ENCODE data around the gene EFHD2. TPM values are rescaled to one million over a fixed set of nuclear protein-coding genes. Genes with fewer than 3 reads are reported as not detected.

Gene EFHD2
- total and polyA plus RNA-seq, 2 of the 8 experiments (the other 6 are each of a cell fraction or from before 2014, with no cell fraction given) = 24.4 to 25.1 TPM

DNA sequence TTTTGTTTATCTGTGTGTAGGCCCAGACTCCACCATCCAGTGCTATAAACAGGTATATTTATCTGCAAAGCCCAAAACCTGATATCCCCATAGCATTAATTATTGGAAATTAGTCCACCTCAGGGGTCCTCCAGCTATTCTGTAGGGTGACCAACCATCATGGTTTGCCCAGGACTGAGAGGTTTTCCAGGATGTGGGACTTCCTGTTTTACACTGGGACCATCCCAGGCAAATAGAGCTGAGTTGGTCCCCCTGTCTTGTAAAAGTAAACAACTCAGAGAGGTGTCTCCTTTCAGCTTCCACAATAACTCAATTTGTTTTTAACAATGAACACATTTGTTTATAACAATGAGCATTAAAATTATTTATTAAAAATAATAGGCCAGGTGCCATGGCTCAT is 58.5 kb downstream of the EFHD2 start:
- Histone ChIP-seq H2BK12ac (ENCODE audit: low read depth, low read length) (no peak overlapping the region), H3K36me3 (ENCODE audit: control insufficient read depth in 2 of 4, insufficient read depth in 4 of 4, low read length in 3 of 4) (no peaks in the 10 kb centered on the region), H2BK15ac (ENCODE audit: low read length) (no peak overlapping the region), H2BK5ac (ENCODE audit: low read depth, low read length) (no peak overlapping the region), H4K91ac (replicated peaks; ENCODE audit: insufficient read length, low read length) (no peak overlapping the region), H3K4me2 (ENCODE audit: insufficient read depth in 1 of 2, low read depth in 2 of 2, low read length in 2 of 2) (no peak overlapping the region), H3K4ac (replicated peaks; ENCODE audit: insufficient read length, low read depth, low read length) (no peak overlapping the region), H3K4me1 (replicated peaks in 1 of 4; ENCODE audit: control insufficient read depth in 3 of 4, insufficient read depth in 4 of 4, low read length in 3 of 4) (no peaks in the 10 kb centered on the region), H3K23ac (ENCODE audit: insufficient read length) (no peak overlapping the region), H3K4me3 (ENCODE audit: extremely low read depth in 1 of 4, insufficient read depth in 2 of 4, low read depth in 3 of 4, low read length in 4 of 4) (no peak overlapping the region), H2AFZ (ENCODE audit: low read length) (no peak overlapping the region), H3K27ac (ENCODE audit: low read depth, low read length) (no peak overlapping the region), H3K79me2 (ENCODE audit: control insufficient read depth in 1 of 2, insufficient read depth in 2 of 2, low read length in 2 of 2) (no peaks in the 10 kb centered on the region), H3K27me3 (replicated peaks in 1 of 4; ENCODE audit: control insufficient read depth in 3 of 4, extremely low read depth in 1 of 4, insufficient read depth in 3 of 4, low read length in 3 of 4) (no peaks in the 10 kb centered on the region), H3K9me3 (ENCODE audit: insufficient read depth in 2 of 2, low read depth in 1 of 2, low read length in 1 of 2) (no peaks in the 10 kb centered on the region), H3K23me2 (ENCODE audit: low read depth, low read length) (no peaks in the 10 kb centered on the region), H2AK5ac (ENCODE audit: low read depth, low read length) (no peak overlapping the region), H3K14ac (ENCODE audit: insufficient read length) (no peak overlapping the region), H4K5ac (ENCODE audit: insufficient read length, low read depth, low read length) (no peak overlapping the region), H2BK120ac (replicated peaks; ENCODE audit: low read depth, low read length) (no peak overlapping the region), H4K20me1 (replicated peaks in 1 of 2; ENCODE audit: control insufficient read depth in 1 of 2, insufficient read depth in 2 of 2, low read length in 2 of 2) (peaks cover 0 to 2% of the 10 kb centered on the region in 2 experiments), H3K56ac (replicated peaks; ENCODE audit: insufficient read length, low read depth, low read length) (no peak overlapping the region), H3K9ac (replicated peaks in 1 of 4; ENCODE audit: extremely low read depth in 1 of 4, low read depth in 3 of 4, low read length in 3 of 4) (no peak overlapping the region), H4K8ac (ENCODE audit: extremely low read depth, insufficient read depth, low read length) (no peak overlapping the region), H3K18ac (ENCODE audit: extremely low read depth, low read length) (no peak overlapping the region), H3K79me1 (ENCODE audit: low read depth, low read length) (no peaks in the 10 kb centered on the region), H2BK20ac (ENCODE audit: low read length) (no peak overlapping the region)
- DNase-seq (ENCODE audit: low read depth in 1 of 2, low spot score in 2 of 2) = no peak
- CTCF ChIA-PET (ENCODE audit: partially characterized antibody) = no interaction called here
- POLR2A ChIA-PET (ENCODE audit: partially characterized antibody) = no interaction called here
- TF ChIP-seq GTF2F1 (IDR thresholded peaks at IDR 0.05; ENCODE audit: borderline replicate concordance, low read depth, low read length) = no peak
- no peak for TF ChIP-seq SIN3A (conservative IDR thresholded peaks at IDR 0.05 in 1 of 2, IDR thresholded peaks at IDR 0.05 in 1 of 2; ENCODE audit: low read depth in 1 of 2, low read length in 2 of 2)
- TF ChIP-seq HDAC2 (IDR thresholded peaks at IDR 0.05; ENCODE audit: borderline replicate concordance in 1 of 2, low read depth in 2 of 2, low read length in 2 of 2) = no peak
- TF ChIP-seq POLR2A (IDR thresholded peaks at IDR 0.05; ENCODE audit: control extremely low read depth in 1 of 2, low read depth in 2 of 2, low read length in 2 of 2) = no peak
- TF ChIP-seq JUND (IDR thresholded peaks at IDR 0.05; ENCODE audit: low read length) = no peak
- no peak for FAIRE-seq

Data from H1 (cell line).